B cell (primary cell): ENCODE data around the gene GPR108. TPM values are rescaled to one million over a fixed set of nuclear protein-coding genes. Genes with fewer than 3 reads are reported as not detected.

Experiments
- ATAC-seq: fragments of 200-7000 bp; cut with Tn5 transposase; one replicate; pipeline ENCODE4 v1.10.0; 2021; ENCODE audit warnings: low read depth, mild to moderate bottlenecking, moderate number of reproducible peaks, moderate library complexity
- CTCF ChIA-PET: fragments of 350-600 bp; sonication (Branson Sonifier 250); formaldehyde crosslinking; loops from one replicate; lab custom pipeline; 2021; ENCODE audit warnings: antibody characterized with exemption, inconsistent platforms; lab: Charles Lee
- POLR2A ChIA-PET: fragments of 350-600 bp; sonication (Branson Sonifier 250); formaldehyde crosslinking; loops from one replicate; lab custom pipeline; 2021; ENCODE audit warnings: antibody characterized with exemption; lab: Charles Lee
- DNase-seq: peaks from one replicate; pipeline ENCODE4 v3.0.0; 2013
- H2AFZ ChIP-seq: 2 replicates; pipeline ENCODE4 v1.6.1; 2012; ENCODE audit warnings: mild to moderate bottlenecking, low read depth, low read length; ENCODE audit not compliant: insufficient read depth, poor library complexity, severe bottlenecking
- H3K27ac ChIP-seq, 2 donors: 1 replicate in 1 of 2; 2 replicates in 1 of 2; pipeline ENCODE4 v1.5.1; 2012 to 2013; ENCODE audit warnings: low read length in 2 of 2, mild to moderate bottlenecking in 2 of 2, moderate library complexity in 1 of 2
- H3K27me3 ChIP-seq, 4 experiments: fragments of 200-600 bp in 1 of 4; sonication (generic) in 1 of 4; replicated peaks in 1 of 4; 1 replicate in 2 of 4; 2 replicates in 2 of 4; pipeline versions ENCODE4 v1.6.1 to v1.7.0; 2013 to 2016; ENCODE audit warnings: low read length in 3 of 4, mild to moderate bottlenecking in 2 of 4, mixed read lengths in 1 of 4, moderate library complexity in 1 of 4; ENCODE audit not compliant: insufficient read depth in 4 of 4, control insufficient read depth in 3 of 4; ENCODE audit errors: control extremely low read depth in 1 of 4
- H3K36me3 ChIP-seq, 2 experiments: replicated peaks in 1 of 2; 1 replicate in 1 of 2; 2 replicates in 1 of 2; pipeline versions ENCODE4 v1.6.1 to v1.7.1; 2013; ENCODE audit warnings: low read length in 1 of 2; ENCODE audit not compliant: insufficient read depth in 2 of 2, control insufficient read depth in 1 of 2; ENCODE audit errors: control extremely low read depth in 1 of 2, extremely low read depth in 1 of 2
- H3K4me1 ChIP-seq, 2 donors: fragments of 200-600 bp in 1 of 2; sonication (generic) in 1 of 2; 1 replicate in 1 of 2; 2 replicates in 1 of 2; pipeline versions ENCODE4 v1.5.1 to v1.6.1; 2013 to 2017; ENCODE audit warnings: low read length in 2 of 2; ENCODE audit not compliant: control insufficient read depth in 2 of 2, insufficient read depth in 2 of 2
- H3K4me2 ChIP-seq: replicated peaks from 2 replicates; pipeline ENCODE3; 2012; ENCODE audit warnings: mild to moderate bottlenecking, low read depth, low read length; ENCODE audit not compliant: poor library complexity, severe bottlenecking
- H3K4me3 ChIP-seq, 5 experiments: fragments of 200-600 bp in 1 of 5; sonication (generic) in 1 of 5; 1 replicate in 3 of 5; 2 replicates in 2 of 5; pipeline versions ENCODE4 v1.5.1 to v1.7.0; 2011 to 2016; ENCODE audit warnings: low read length in 4 of 5, mild to moderate bottlenecking in 4 of 5, low read depth in 2 of 5, control low read depth in 1 of 5, moderate library complexity in 1 of 5; ENCODE audit not compliant: insufficient read depth in 1 of 5; ENCODE audit errors: control extremely low read depth in 1 of 5, extremely low read depth in 1 of 5
- H3K79me2 ChIP-seq: fragments of 200-600 bp; sonication (generic); one replicate; pipeline ENCODE4 v1.6.0; 2016; ENCODE audit warnings: low read length; ENCODE audit not compliant: control insufficient read depth, insufficient read depth
- H3K9ac ChIP-seq: fragments of 200-600 bp; sonication (generic); 2 replicates; pipeline ENCODE4 v1.6.1; 2017; ENCODE audit warnings: mild to moderate bottlenecking, low read length, moderate library complexity
- H3K9me3 ChIP-seq, 3 donors: one replicate each; pipeline versions ENCODE4 v1.6.1 to v1.7.1; 2013; ENCODE audit warnings: low read length in 2 of 3; ENCODE audit not compliant: control insufficient read depth in 2 of 3, insufficient read depth in 1 of 3; ENCODE audit errors: control extremely low read depth in 1 of 3
- H4K20me1 ChIP-seq: 2 replicates; pipeline ENCODE4 v1.6.0; 2012; ENCODE audit warnings: mild to moderate bottlenecking, low read length; ENCODE audit not compliant: insufficient read depth, control insufficient read depth, poor library complexity, severe bottlenecking
- H3K27ac Mint-ChIP-seq: one replicate; pipeline ENCODE4 v1.8.0; 2021; ENCODE audit warnings: mixed read lengths
- H3K27me3 Mint-ChIP-seq: one replicate; pipeline ENCODE4 v1.8.0; 2021; ENCODE audit warnings: mixed read lengths
- H3K4me1 Mint-ChIP-seq: one replicate; pipeline ENCODE4 v1.8.0; 2021; ENCODE audit warnings: mixed read lengths
- H3K4me3 Mint-ChIP-seq: one replicate; pipeline ENCODE4 v1.8.0; 2021; ENCODE audit warnings: mixed read lengths
- H3K9me3 Mint-ChIP-seq: one replicate; pipeline ENCODE4 v1.8.0; 2022; ENCODE audit warnings: mixed read lengths; ENCODE audit not compliant: insufficient read depth
- EZH2 ChIP-seq: IDR thresholded peaks from 2 replicates; pipeline ENCODE4 v1.6.1; 2012; ENCODE audit warnings: borderline replicate concordance, low read depth, mild to moderate bottlenecking, moderate library complexity, low read length; ENCODE audit not compliant: insufficient read depth, poor library complexity, severe bottlenecking
- WGBS: methylation state at CpG from one replicate; pipeline ENCODE4 v1.1.5; 2013; ENCODE audit warnings: missing lambda C conversion rate; ENCODE audit not compliant: insufficient coverage; 5-methylcytosine and 5-hydroxymethylcytosine counted together
- intact Hi-C: fragments of 100-400 bp; cut with micrococcal nuclease; formaldehyde crosslinking; loops from one replicate; pipeline ENCODE4 v1.10.0; 2022
- polyA plus RNA-seq: library from polyadenylated mRNA; depleted of rRNA; stranded (reverse); fragments of >200 nt; gene quantifications from 2 replicates; pipeline ENCODE4 v1.2.3, GENCODE V29; 2012
- total RNA-seq, 2 donors: library from RNA; stranded (reverse); fragments of 120-200 nt in 1 of 2; gene quantifications; 1 replicate in 1 of 2; 2 replicates in 1 of 2; pipeline versions ENCODE4 v1.2.3 to v1.2.4, GENCODE V29; 2013 to 2022
- TF ChIP-seq, protein P1 (sequence below): fragments of 200-600 bp; IDR thresholded peaks from one replicate; pipeline ENCODE4 v1.8.0; 2022; ENCODE audit warnings: antibody characterized with exemption, mild to moderate bottlenecking

The GPR108 gene
- total and polyA plus RNA-seq, 2 donors (not counting 1 experiment from before 2014, with no cell fraction given), result 79.0 to 82.5 TPM

DNA sequence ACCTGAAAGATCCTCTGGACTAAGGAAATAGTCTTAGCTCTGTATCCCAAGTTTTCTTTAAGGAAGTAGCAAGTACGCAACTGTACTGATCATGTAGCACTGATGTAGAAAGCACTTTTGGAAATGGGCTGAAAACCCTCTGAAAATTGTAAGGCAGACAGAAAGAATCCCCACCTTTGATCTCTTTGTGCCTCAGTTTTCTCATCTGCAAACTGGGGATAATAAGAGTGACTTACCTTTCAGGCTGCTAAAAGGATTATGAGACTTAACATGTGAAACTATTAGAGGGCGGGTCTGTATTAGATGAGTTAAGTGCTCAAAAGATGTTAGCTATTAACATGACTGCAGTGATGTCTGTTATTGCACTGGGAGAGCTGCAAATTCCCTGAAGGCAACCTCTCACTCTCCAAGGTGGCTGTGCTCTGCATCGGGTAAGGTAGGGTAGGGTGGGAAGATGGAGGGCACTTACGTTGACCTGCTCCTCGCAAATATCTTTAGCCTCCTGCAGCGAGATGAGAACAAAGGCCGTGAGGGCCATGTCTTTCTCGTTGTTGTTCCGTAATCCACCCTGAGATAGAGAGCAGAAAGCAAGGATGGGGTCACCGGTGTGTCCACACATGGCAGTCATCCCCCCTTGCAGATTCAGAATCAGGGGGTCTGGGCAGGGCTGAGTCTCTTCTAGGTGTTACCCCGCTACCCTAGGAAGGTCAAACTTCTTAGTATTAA lies 47.1 kb downstream of the GPR108 start:
- H3K9me3 Mint-ChIP-seq, result no peaks in the 10 kb centered on the region
- WGBS, result 95% methylated on average over 7 of the region's 11 CpGs
- Histone ChIP-seq H4K20me1 (no peaks in the 10 kb centered on the region), H3K4me3 (no peak overlapping the region), H3K4me1 (no peaks in the 10 kb centered on the region), H3K9me3 (peaks cover 0 to 10% (median 3%) of the 10 kb centered on the region in 3 donors), H3K36me3 (no peaks in the 10 kb centered on the region), H3K9ac (no peak overlapping the region), H3K27me3 (peaks cover 0 to 3% (median 0%) of the 10 kb centered on the region in 4 experiments), H3K4me2 (no peak overlapping the region), H2AFZ (no peak overlapping the region), H3K27ac (no peak overlapping the region), H3K79me2 (no peaks in the 10 kb centered on the region)
- peaks cover 7% of the 10 kb centered on the region for H3K27me3 Mint-ChIP-seq
- H3K27ac Mint-ChIP-seq, result no peak overlapping the region
- ChIA-PET POLR2A (no interaction called here), CTCF (no interaction called here)
- TF ChIP-seq, protein P1, sequence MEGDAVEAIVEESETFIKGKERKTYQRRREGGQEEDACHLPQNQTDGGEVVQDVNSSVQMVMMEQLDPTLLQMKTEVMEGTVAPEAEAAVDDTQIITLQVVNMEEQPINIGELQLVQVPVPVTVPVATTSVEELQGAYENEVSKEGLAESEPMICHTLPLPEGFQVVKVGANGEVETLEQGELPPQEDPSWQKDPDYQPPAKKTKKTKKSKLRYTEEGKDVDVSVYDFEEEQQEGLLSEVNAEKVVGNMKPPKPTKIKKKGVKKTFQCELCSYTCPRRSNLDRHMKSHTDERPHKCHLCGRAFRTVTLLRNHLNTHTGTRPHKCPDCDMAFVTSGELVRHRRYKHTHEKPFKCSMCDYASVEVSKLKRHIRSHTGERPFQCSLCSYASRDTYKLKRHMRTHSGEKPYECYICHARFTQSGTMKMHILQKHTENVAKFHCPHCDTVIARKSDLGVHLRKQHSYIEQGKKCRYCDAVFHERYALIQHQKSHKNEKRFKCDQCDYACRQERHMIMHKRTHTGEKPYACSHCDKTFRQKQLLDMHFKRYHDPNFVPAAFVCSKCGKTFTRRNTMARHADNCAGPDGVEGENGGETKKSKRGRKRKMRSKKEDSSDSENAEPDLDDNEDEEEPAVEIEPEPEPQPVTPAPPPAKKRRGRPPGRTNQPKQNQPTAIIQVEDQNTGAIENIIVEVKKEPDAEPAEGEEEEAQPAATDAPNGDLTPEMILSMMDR, result no peak
- no peak for TF ChIP-seq EZH2
- ATAC-seq (no peak), DNase-seq (no peak)
- intact Hi-C loops, result no loop called here
- H3K4me3 Mint-ChIP-seq, result no peak overlapping the region
- H3K4me1 Mint-ChIP-seq, result no peaks in the 10 kb centered on the region

DNA sequence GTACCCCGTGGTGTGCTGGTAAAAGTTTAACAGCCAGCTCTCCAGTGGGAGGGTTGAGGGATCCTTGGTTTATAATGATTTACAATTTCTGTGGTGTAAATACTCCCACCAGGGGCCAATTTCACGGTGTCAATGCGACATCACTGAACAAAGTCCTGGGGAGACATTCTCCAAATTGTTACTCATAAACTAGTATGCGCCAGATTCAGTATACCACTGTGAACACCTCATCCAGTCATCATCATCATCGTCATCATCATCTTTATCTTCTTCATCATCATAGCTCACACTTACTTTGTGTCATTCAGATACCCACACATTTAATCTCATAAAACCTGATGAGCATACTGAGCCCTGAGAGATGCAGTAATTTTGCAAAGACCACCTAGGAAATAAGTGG lies 50.3 kb downstream of the GPR108 start:
- ATAC-seq (no peak), DNase-seq (no peak)
- intact Hi-C loops, result no loop called here
- Histone ChIP-seq H3K4me3 (no peak overlapping the region), H3K36me3 (no peaks in the 10 kb centered on the region), H2AFZ (no peak overlapping the region), H3K27me3 (peaks cover 0 to 3% (median 0%) of the 10 kb centered on the region in 4 experiments), H3K9ac (no peak overlapping the region), H3K27ac (no peak overlapping the region), H3K79me2 (no peaks in the 10 kb centered on the region), H4K20me1 (no peaks in the 10 kb centered on the region), H3K4me1 (no peaks in the 10 kb centered on the region), H3K4me2 (no peak overlapping the region), H3K9me3 (peaks cover 0 to 4% (median 3%) of the 10 kb centered on the region in 3 donors)
- TF ChIP-seq EZH2, result no peak
- TF ChIP-seq, protein P1, result no peak
- no peak overlapping the region for H3K27ac Mint-ChIP-seq
- no peak overlapping the region for H3K4me3 Mint-ChIP-seq
- CTCF ChIA-PET, result no interaction called here
- H3K4me1 Mint-ChIP-seq, result no peaks in the 10 kb centered on the region
- 83% methylated on average over 3 of the region's 5 CpGs for WGBS
- H3K9me3 Mint-ChIP-seq, result no peaks in the 10 kb centered on the region
- H3K27me3 Mint-ChIP-seq, result peaks cover 7% of the 10 kb centered on the region
- POLR2A ChIA-PET, result no interaction called here
